Stimulated activated naive CD8-positive, alpha-beta T cell treated with anti-CD3 and anti-CD28 coated beads, Interleukin-15, amount 100 ng/mL, for 72 hours (primary cell): Measurements from ENCODE around the gene BACH2.
A peak's percentile ranks its signal among the peaks of the same experiment; 100 is the strongest.

Experiments
- ATAC-seq: fragments of 150-1000 bp; cut with Tn5 transposase; 2 replicates; pipeline ENCODE4 v1.10.0; 2021; ENCODE audit warnings: mild to moderate bottlenecking, moderate library complexity
- DNase-seq, 2 donors: peaks; one replicate each; pipeline ENCODE4 v3.0.0; 2021 to 2022
- H3K27ac Mint-ChIP-seq, 2 donors: one replicate each; pipeline ENCODE4 v1.8.0; 2022; ENCODE audit warnings: mild to moderate bottlenecking in 2 of 2, mixed read lengths in 2 of 2, moderate library complexity in 2 of 2
- H3K27me3 Mint-ChIP-seq: one replicate; pipeline ENCODE4 v1.8.0; 2022; ENCODE audit warnings: mixed read lengths
- H3K4me1 Mint-ChIP-seq: one replicate; pipeline ENCODE4 v1.8.0; 2022; ENCODE audit warnings: mild to moderate bottlenecking, mixed read lengths
- H3K4me3 Mint-ChIP-seq, 2 donors: one replicate each; pipeline ENCODE4 v1.8.0; 2022; ENCODE audit warnings: mild to moderate bottlenecking in 2 of 2, mixed read lengths in 2 of 2, moderate library complexity in 1 of 2
- H3K9me3 Mint-ChIP-seq, 2 donors: one replicate each; pipeline ENCODE4 v1.8.0; 2022; ENCODE audit warnings: mixed read lengths in 2 of 2

Gene BACH2

GRCh38 chr6:89887452-89888137, 409.0 kb downstream of the BACH2 start:
- peak; percentile 70 for ATAC-seq
- Mint-ChIP-seq H3K27me3 (peaks cover 24% of the 10 kb centered on the region), H3K4me3 (no peak overlapping the region), H3K9me3 (no peaks in the 10 kb centered on the region), H3K4me1 (peaks cover 19% of the 10 kb centered on the region), H3K27ac (no peak overlapping the region)
- peak in 1 of 2 donors; percentile 10 for DNase-seq

- Mint-ChIP-seq H3K27me3 (peaks cover 16% of the 10 kb centered on the region), H3K27ac (no peak overlapping the region), H3K9me3 (no peaks in the 10 kb centered on the region), H3K4me3 (no peak overlapping the region), H3K4me1 (peaks cover 15% of the 10 kb centered on the region)
- DNase-seq, result no peak
- no peak for ATAC-seq
These were observed 410.1 kb downstream of the BACH2 start for GRCh38 chr6:89886378-89887120.
